ENCODE results near the gene ALG3.

The ALG3 gene

GRCh38 chr3:184234671-184235380 is 13.9 kb downstream of the ALG3 start:
- no peak for FAIRE-seq

GRCh38 chr3:184234224-184234623 is 14.5 kb downstream of the ALG3 start:
- peak; percentile 36 for FAIRE-seq

GRCh38 chr3:184233127-184233843 is 15.5 kb downstream of the ALG3 start:
- FAIRE-seq = no peak

GRCh38 chr3:184231671-184232070 is 17.1 kb downstream of the ALG3 start:
- no peak for FAIRE-seq

GRCh38 chr3:184230603-184231528 is 17.9 kb downstream of the ALG3 start:
- FAIRE-seq = no peak

GRCh38 chr3:184230081-184230602 is 18.6 kb downstream of the ALG3 start:
- no peak for FAIRE-seq

- no peak for FAIRE-seq
Observed at GRCh38 chr3:184229394-184230080, 19.2 kb downstream of the ALG3 start, which contains the start of gene VWA5B2. TSS of gene VWA5B2 (plus strand) at chr3:184229585. CDS start at chr3:184230529, 944 bp downstream.

- FAIRE-seq = no peak
Observed at GRCh38 chr3:184228376-184229137, 20.2 kb downstream of the ALG3 start.

- FAIRE-seq = no peak
Observed at GRCh38 chr3:184227481-184227935, 21.3 kb downstream of the ALG3 start.

- FAIRE-seq = no peak
Observed at GRCh38 chr3:184223946-184224345, 24.8 kb downstream of the ALG3 start.

GRCh38 chr3:184222521-184222920 is 26.2 kb downstream of the ALG3 start:
- FAIRE-seq = no peak

GRCh38 chr3:184218814-184219213 is 29.9 kb downstream of the ALG3 start:
- FAIRE-seq = no peak

- no peak for FAIRE-seq
Observed at GRCh38 chr3:184211718-184212117, 37.0 kb downstream of the ALG3 start.

- no peak for FAIRE-seq
Observed at GRCh38 chr3:184211297-184211696, 37.5 kb downstream of the ALG3 start.

GRCh38 chr3:184209146-184209923 is 39.4 kb downstream of the ALG3 start:
- no peak for FAIRE-seq

GRCh38 chr3:184203526-184203925 is 45.2 kb downstream of the ALG3 start:
- no peak for FAIRE-seq

- no peak for FAIRE-seq
Observed at GRCh38 chr3:184200825-184201224, 47.9 kb downstream of the ALG3 start.

- no peak for FAIRE-seq
Observed at GRCh38 chr3:184198509-184198908, 50.3 kb downstream of the ALG3 start.

- FAIRE-seq = no peak
Observed at GRCh38 chr3:184196536-184196935, 52.2 kb downstream of the ALG3 start.

- FAIRE-seq = no peak
Observed at GRCh38 chr3:184193991-184194539, 54.7 kb downstream of the ALG3 start.

Measured in islet of Langerhans (tissue), 1 donor.